Measurements from ENCODE around the gene CYYR1. TPM values are rescaled to one million over a fixed set of nuclear protein-coding genes. Genes with fewer than 3 reads are reported as not detected.

The CYYR1 gene
- total and polyA plus RNA-seq, 2 donors (not counting 3 experiments of a cell fraction or from before 2014, with no cell fraction given) = 13.2 to 25.7 TPM

GRCh38 chr21:26501495-26502021, 71.5 kb downstream of the CYYR1 start:
- intact Hi-C loops (cut with micrococcal nuclease) = no loop called here
- CTCF ChIA-PET = no interaction called here
- H3K27me3 ChIP-seq (ENCODE audit: control insufficient read depth in 2 of 2, insufficient read depth in 2 of 2, low read length in 2 of 2) = no peaks in the 10 kb centered on the region
- POLR2A ChIA-PET = no interaction called here
- H2AFZ ChIP-seq (ENCODE audit: low read depth, low read length) = no peak overlapping the region
- peaks cover 10% of the 10 kb centered on the region for H3K4me1 ChIP-seq (ENCODE audit: control insufficient read depth, extremely low read depth, insufficient read depth, low read length)
- no peak overlapping the region for H3K4me3 ChIP-seq (replicated peaks in 1 of 3; ENCODE audit: insufficient read depth in 1 of 3, low read depth in 1 of 3, low read length in 3 of 3)
- no peaks in the 10 kb centered on the region for H3K36me3 ChIP-seq (ENCODE audit: control insufficient read depth in 2 of 2, extremely low read depth in 1 of 2, insufficient read depth in 2 of 2, low read length in 2 of 2)
- H3K79me2 ChIP-seq (ENCODE audit: control insufficient read depth, insufficient read depth, low read length) = no peaks in the 10 kb centered on the region
- H4K20me1 ChIP-seq (replicated peaks; ENCODE audit: control insufficient read depth, extremely low read depth, insufficient read depth, low read length) = no peaks in the 10 kb centered on the region
- H3K9me3 ChIP-seq (replicated peaks; ENCODE audit: control insufficient read depth, insufficient read depth, low read length) = no peaks in the 10 kb centered on the region
- no peak for TF ChIP-seq MYC (IDR thresholded peaks at IDR 0.05; ENCODE audit: low read depth, low read length)
- no peak for TF ChIP-seq MAX (IDR thresholded peaks at IDR 0.05; ENCODE audit: insufficient read depth, insufficient read length)
- TF ChIP-seq CTCF (IDR thresholded peaks at IDR 0.05; ENCODE audit: extremely low read depth in 1 of 2, insufficient read depth in 1 of 2, low read depth in 1 of 2, low read length in 2 of 2) = no peak
- no peak for TF ChIP-seq JUN (IDR thresholded peaks at IDR 0.05; ENCODE audit: borderline replicate concordance, insufficient read depth, insufficient read length, low read depth)
- no peak for TF ChIP-seq GATA2 (IDR thresholded peaks at IDR 0.05; ENCODE audit: insufficient read depth, insufficient read length, low read depth, low read length)
- TF ChIP-seq EZH2 (IDR thresholded peaks at IDR 0.05; ENCODE audit: borderline replicate concordance, low read depth, low read length, severe bottlenecking) = no peak
- no peak for TF ChIP-seq POLR2AphosphoS5 (IDR thresholded peaks at IDR 0.05; ENCODE audit: insufficient read depth, low read depth, low read length)
- TF ChIP-seq POLR2A (IDR thresholded peaks at IDR 0.05; ENCODE audit: low read depth, low read length) = no peak
- TF ChIP-seq FOS (IDR thresholded peaks at IDR 0.05; ENCODE audit: borderline replicate concordance, insufficient read depth, low read length) = no peak
- H3K9ac ChIP-seq (replicated peaks; ENCODE audit: extremely low read depth, insufficient read depth, low read length) = no peak overlapping the region
- H3K9me1 ChIP-seq (replicated peaks; ENCODE audit: control insufficient read depth, extremely low read depth, insufficient read depth, low read length) = no peaks in the 10 kb centered on the region
- H3K4me2 ChIP-seq (ENCODE audit: insufficient read depth, low read length) = no peak overlapping the region
- no peak overlapping the region for H3K27ac ChIP-seq (ENCODE audit: insufficient read depth, low read depth, low read length)
- FAIRE-seq = no peak
- BruUV-seq (replicated peaks) = no TSS peak
- dilution Hi-C loops (cut with MboI; ENCODE audit: extremely low pct_ligation_motif_present, low sequenced_read_pairs) = no loop called here
- DNase-seq (ENCODE audit: low read depth, low spot score) = no peak

Data from endothelial cell of umbilical vein (primary cell).